Tibial nerve (tissue), 4 donors: ENCODE results near the gene SYNGR3.

ENCODE experiments used
- CTCF ChIP-seq, 5 experiments: fragments of 200-600 bp in 3 of 5; fragments of 450-650 bp in 2 of 5; sonication (generic) in 3 of 5; IDR thresholded peaks; one replicate each; pipeline ENCODE4 v1.5.1; 2016 to 2019; ENCODE audit warnings: antibody characterized with exemption in 5 of 5, mild to moderate bottlenecking in 3 of 5, moderate library complexity in 2 of 5
- EP300 ChIP-seq, 2 donors: sonication (generic); formaldehyde crosslinking; IDR thresholded peaks; one replicate each; pipeline ENCODE4 v1.6.1; 2017; ENCODE audit warnings: antibody characterized with exemption in 2 of 2, mild to moderate bottlenecking in 1 of 2
- POLR2A ChIP-seq, 2 donors: fragments of 450-650 bp; IDR thresholded peaks; one replicate each; pipeline ENCODE4 v1.6.1; 2017; ENCODE audit warnings: antibody characterized with exemption in 2 of 2, mild to moderate bottlenecking in 2 of 2, moderate library complexity in 2 of 2

GRCh38 chr16:2001456-2002355, 11.9 kb downstream of the SYNGR3 start:
- TF ChIP-seq CTCF (IDR thresholded peaks at IDR 0.05) (no peak), EP300 (IDR thresholded peaks at IDR 0.05) (no peak), POLR2A (IDR thresholded peaks at IDR 0.05) (no peak)
